HUES64 (cell line): ENCODE data around the gene PRDX4. TPM values are rescaled to one million over a fixed set of nuclear protein-coding genes. Genes with fewer than 3 reads are reported as not detected.

ENCODE experiments used
- H3K27ac ChIP-seq: 2 replicates; pipeline ENCODE4 v1.7.0; 2013; ENCODE audit warnings: low read depth, low read length, inconsistent platforms
- H3K27me3 ChIP-seq: 2 replicates; pipeline ENCODE4 v1.6.1; 2013; ENCODE audit warnings: mild to moderate bottlenecking, low read length; ENCODE audit not compliant: insufficient read depth
- H3K36me3 ChIP-seq: 2 replicates; pipeline ENCODE4 v1.6.1; 2013; ENCODE audit warnings: mild to moderate bottlenecking, low read length; ENCODE audit not compliant: insufficient read depth
- H3K4me1 ChIP-seq: 2 replicates; pipeline ENCODE4 v1.6.1; 2013; ENCODE audit warnings: mild to moderate bottlenecking, low read length, moderate library complexity; ENCODE audit not compliant: insufficient read depth
- H3K4me3 ChIP-seq: 2 replicates; pipeline ENCODE4 v1.5.1; 2013; ENCODE audit warnings: mild to moderate bottlenecking, low read length, moderate library complexity
- H3K9ac ChIP-seq: 2 replicates; pipeline ENCODE4 v1.6.1; 2013; ENCODE audit warnings: mild to moderate bottlenecking, low read depth, low read length
- H3K9me3 ChIP-seq: 2 replicates; pipeline ENCODE4 v1.6.1; 2013; ENCODE audit warnings: low read depth, low read length; ENCODE audit not compliant: insufficient read depth
- WGBS: fragments of 150-250, 120-280 bp; methylation state at CpG from one replicate; pipeline ENCODE4 v1.1.7; 2013; ENCODE audit warnings: missing lambda C conversion rate; 5-methylcytosine and 5-hydroxymethylcytosine counted together
- polyA plus RNA-seq, 2 experiments: library from polyadenylated mRNA; stranded (reverse); fragments of 50-300 nt; gene quantifications; one replicate each; pipeline ENCODE4 v1.2.3, GENCODE V29; 2013

Gene PRDX4
- 165 TPM for polyA plus RNA-seq (2013, experiment 1 of 2)
- polyA plus RNA-seq (2013, experiment 2 of 2) = 158 TPM

DNA sequence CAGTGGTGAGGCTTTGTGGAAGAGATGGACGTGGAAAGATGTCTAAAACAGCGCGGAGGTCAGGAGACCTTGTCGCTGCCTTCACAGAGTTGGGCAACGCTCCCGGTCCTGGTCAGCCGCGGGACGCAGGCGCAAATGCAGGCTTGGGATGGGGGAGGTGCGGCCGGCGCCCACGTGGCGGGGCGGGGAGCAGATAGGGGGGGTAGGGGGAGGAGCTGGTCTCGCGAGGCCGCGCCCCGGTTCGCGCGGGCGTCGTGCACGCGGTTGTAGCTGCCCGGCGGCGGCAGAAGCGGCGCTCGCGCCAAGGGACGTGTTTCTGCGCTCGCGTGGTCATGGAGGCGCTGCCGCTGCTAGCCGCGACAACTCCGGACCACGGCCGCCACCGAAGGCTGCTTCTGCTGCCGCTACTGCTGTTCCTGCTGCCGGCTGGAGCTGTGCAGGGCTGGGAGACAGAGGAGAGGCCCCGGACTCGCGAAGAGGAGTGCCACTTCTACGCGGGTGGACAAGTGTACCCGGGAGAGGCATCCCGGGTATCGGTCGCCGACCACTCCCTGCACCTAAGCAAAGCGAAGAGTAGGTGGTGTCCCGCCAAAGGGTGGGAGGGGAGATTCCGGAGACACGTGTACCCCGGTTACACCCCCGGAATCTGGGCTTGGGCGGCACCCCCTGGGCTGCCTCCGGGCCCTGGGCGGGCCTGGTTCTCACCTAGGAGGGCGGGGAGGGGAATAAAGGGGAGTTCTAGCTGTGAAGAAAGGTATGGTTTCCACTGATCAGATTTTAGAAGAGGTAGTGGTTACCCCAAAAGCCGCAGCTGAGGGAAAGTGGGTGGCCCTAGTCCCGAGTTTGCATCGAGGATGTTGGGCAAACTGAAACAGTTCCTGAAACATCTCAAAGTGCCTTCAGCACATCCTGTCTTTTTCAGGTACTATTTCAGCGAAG lies at the start of gene PRDX4:
PRDX4 (plus strand) TSS at position 255 of the 939 bp plus-strand sequence; CDS start at position 333, 78 bp downstream.
- Histone ChIP-seq H3K4me1 (peaks cover 10% of the 10 kb centered on the region), H3K9ac (peak within 1 kb of the TSS; percentile 95), H3K27ac (peak within 1 kb of the TSS; percentile 81; the same call in 1 of the 2 replicates), H3K27me3 (no peaks in the 10 kb centered on the region), H3K4me3 (peak within 1 kb of the TSS; percentile 86), H3K36me3 (peaks cover 16% of the 10 kb centered on the region), H3K9me3 (no peaks in the 10 kb centered on the region)
- WGBS = under 1% methylated on average over 73 of the region's 73 CpGs

DNA sequence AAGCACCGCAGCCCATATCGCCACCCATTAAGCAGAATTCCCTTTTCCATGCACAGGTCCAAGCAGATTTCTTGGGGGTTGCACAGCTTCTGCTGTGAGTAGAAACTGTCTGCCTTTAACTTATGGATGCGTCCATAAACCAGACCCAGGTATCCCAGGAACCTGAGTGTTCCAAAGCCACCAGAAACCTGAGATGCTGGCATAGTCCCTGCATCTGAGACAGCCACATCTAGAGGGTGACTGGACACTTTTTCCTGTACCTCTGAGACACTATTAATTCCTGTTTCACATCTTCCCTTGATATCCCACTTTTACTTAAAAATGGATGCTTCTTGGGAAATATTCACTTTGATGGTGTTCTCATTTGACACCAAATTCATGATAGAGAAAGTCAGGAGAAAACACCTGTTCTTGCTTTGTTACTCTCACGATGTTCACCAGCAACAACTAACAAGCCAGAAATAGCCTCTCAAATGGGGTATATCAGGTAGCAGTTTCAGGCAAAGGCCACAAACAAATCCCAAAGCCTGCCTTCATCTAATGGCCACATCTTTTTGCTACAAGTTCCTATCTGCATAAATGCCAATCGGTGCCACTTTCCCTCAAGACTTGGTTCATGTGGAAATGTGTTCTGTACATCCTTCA lies 45.5 kb upstream of the PRDX4 start:
- no peaks in the 10 kb centered on the region for H3K27me3 ChIP-seq
- 97% methylated on average over 5 of the region's 5 CpGs for whole genome bisulfite sequencing
- H3K4me1 ChIP-seq = no peaks in the 10 kb centered on the region
- H3K9me3 ChIP-seq = no peaks in the 10 kb centered on the region
- H3K4me3 ChIP-seq = no peak overlapping the region
- no peaks in the 10 kb centered on the region for H3K36me3 ChIP-seq
- no peak overlapping the region for H3K9ac ChIP-seq
- no peak overlapping the region for H3K27ac ChIP-seq

DNA sequence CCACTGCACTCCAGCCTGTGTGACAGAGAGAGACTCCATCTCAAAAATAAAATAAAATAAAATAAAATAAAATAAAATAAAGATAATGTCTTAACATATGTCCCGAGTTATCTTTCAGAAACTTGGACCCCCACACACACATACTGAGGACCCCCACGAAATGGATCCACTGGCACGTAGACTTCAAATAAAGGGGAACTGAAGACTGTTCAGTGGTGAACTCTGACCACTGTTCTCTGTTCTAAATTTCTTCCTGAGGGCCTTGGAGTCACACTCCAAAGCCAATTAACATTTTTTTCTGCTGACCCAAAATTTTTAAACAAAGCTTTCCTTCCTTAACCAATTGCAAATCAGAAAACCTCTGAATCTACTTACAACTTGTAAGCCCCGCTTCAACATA lies 43.5 kb upstream of the PRDX4 start:
- Histone ChIP-seq H3K36me3 (no peaks in the 10 kb centered on the region), H3K27me3 (no peaks in the 10 kb centered on the region), H3K27ac (no peak overlapping the region), H3K9ac (no peak overlapping the region), H3K9me3 (no peaks in the 10 kb centered on the region), H3K4me1 (no peaks in the 10 kb centered on the region), H3K4me3 (no peak overlapping the region)
- 93% methylated on average over 4 of the region's 4 CpGs for WGBS

DNA sequence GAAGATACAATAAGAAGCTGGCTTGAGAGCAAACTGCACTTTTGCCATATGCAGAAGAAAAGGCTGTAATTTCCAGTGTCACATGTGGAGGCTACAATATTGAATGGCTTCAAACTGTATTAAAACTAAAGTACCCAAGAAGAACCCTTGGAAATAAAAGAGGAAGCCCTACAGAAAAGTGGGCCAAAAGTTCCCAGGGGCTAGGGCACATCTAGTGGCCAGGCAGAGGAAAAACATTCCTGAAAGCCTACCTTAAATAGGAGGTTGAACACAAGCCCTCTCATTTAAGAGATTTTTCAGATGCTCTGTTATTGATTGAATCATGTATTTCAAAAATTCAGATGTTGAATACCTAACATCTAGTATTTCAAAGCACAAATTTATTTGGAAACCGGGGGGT lies 40.6 kb upstream of the PRDX4 start:
- no peak overlapping the region for H3K9ac ChIP-seq
- no peaks in the 10 kb centered on the region for H3K27me3 ChIP-seq
- no peaks in the 10 kb centered on the region for H3K36me3 ChIP-seq
- H3K4me1 ChIP-seq = no peaks in the 10 kb centered on the region
- no peak overlapping the region for H3K4me3 ChIP-seq
- no peak overlapping the region for H3K27ac ChIP-seq
- no peaks in the 10 kb centered on the region for H3K9me3 ChIP-seq
- no CpG with 5 or more reads among the region's 1 CpG for WGBS

DNA sequence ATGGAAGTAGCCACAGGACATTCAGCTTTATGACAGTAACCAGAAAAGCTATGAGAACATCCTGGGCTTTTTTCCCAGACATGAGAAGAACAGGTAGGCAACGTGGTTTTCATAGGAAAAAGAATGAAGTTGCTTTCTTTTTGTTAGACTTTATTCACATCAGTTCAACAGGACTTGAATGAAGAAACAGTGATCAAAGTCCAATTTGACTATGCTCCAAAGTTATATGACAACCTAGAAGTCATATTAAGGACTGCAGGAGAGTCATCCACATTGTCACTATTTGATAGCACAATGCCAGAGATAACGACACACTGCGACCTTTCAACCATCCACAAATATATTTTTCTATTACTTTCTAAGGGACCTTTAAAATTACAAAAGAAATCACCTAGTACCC lies 39.2 kb upstream of the PRDX4 start:
- H3K36me3 ChIP-seq = no peaks in the 10 kb centered on the region
- no peaks in the 10 kb centered on the region for H3K27me3 ChIP-seq
- WGBS = 100% methylated on average over 3 of the region's 3 CpGs
- no peaks in the 10 kb centered on the region for H3K9me3 ChIP-seq
- H3K4me1 ChIP-seq = no peaks in the 10 kb centered on the region
- H3K4me3 ChIP-seq = no peak overlapping the region
- H3K9ac ChIP-seq = no peak overlapping the region
- no peak overlapping the region for H3K27ac ChIP-seq

DNA sequence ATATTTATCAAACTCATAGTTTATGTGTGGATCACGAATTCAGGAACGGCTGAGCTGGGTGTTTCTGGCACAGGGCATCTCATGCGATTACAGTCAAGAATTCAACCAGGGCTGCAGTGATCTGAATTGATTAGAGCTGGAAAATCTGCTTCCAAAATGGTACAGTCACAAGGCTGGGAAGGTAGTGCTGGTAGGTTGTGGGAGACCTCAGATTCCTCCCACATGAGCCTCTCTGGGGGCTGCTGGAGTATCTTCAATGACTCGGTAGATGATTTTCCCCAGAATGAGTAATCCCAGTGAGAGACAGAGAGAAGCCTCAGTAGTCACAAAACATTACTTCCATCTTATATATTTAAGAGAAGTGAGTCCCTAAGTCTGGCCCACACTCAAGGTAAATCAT lies 36.2 kb upstream of the PRDX4 start:
- Histone ChIP-seq H3K4me3 (no peak overlapping the region), H3K36me3 (no peaks in the 10 kb centered on the region), H3K27ac (no peak overlapping the region), H3K9ac (no peak overlapping the region), H3K27me3 (no peaks in the 10 kb centered on the region), H3K9me3 (no peaks in the 10 kb centered on the region), H3K4me1 (no peaks in the 10 kb centered on the region)
- 97% methylated on average over 3 of the region's 4 CpGs for WGBS

DNA sequence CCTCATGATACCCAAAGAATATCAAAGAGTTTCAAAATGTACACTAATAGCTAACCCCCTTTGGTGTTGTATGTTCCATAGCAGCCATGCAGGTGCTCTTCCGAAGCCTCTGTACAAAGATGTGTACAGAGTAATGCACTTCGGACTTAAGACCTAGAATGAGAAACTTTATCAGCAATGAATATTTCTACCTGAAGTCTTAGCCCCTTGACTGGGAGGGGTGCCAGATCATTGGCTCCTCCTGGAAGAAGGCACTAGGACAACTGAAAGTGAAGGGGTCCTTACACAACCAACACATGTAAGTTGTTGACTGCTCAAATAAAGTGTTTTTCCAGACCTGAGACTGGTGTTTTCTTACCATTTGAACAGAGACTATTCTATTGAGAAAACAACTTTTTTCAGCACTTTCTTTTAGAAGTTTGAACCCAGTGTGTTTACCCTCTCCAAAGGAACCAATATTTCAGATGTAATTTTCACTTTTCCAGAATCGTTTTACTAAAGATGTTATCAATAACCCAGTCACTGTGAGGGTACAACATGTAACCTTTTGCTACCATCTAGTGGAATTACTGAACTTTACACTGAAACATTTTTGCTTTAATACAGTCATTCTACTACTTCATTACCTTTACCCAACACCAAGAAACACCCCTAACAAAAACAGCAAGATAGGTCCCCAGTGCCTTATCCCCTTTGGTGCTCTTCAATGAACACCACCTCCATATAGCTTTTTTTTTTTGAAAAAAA lies 33.3 kb upstream of the PRDX4 start:
- Histone ChIP-seq H3K27ac (no peak overlapping the region), H3K9me3 (no peaks in the 10 kb centered on the region), H3K27me3 (no peaks in the 10 kb centered on the region), H3K4me1 (no peaks in the 10 kb centered on the region), H3K36me3 (no peaks in the 10 kb centered on the region), H3K4me3 (no peak overlapping the region), H3K9ac (no peak overlapping the region)
- WGBS = 84% methylated on average over 3 of the region's 3 CpGs

DNA sequence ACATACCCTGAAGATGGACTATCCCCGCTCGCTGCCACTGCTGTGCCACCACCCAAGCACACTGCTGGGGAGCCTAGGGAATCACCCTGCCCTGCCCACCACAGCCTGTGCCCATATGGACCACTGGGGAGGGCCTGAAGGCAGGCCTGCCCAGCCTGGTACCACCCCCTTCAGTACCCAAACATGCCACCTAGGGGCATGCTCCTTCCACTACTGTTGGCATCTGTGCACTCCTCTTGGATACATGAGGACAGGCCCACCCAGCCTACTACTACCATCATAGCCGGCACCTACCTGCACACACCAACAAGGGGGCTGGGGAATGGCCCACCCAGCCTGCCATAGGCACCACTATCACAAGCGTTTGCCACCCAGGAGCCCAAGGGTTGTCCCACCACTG lies 30.1 kb upstream of the PRDX4 start:
- H3K9ac ChIP-seq = no peak overlapping the region
- H3K4me3 ChIP-seq = no peak overlapping the region
- no peaks in the 10 kb centered on the region for H3K27me3 ChIP-seq
- WGBS = 95% methylated on average over 3 of the region's 4 CpGs
- H3K27ac ChIP-seq = no peak overlapping the region
- no peaks in the 10 kb centered on the region for H3K36me3 ChIP-seq
- H3K9me3 ChIP-seq = no peaks in the 10 kb centered on the region
- no peaks in the 10 kb centered on the region for H3K4me1 ChIP-seq

DNA sequence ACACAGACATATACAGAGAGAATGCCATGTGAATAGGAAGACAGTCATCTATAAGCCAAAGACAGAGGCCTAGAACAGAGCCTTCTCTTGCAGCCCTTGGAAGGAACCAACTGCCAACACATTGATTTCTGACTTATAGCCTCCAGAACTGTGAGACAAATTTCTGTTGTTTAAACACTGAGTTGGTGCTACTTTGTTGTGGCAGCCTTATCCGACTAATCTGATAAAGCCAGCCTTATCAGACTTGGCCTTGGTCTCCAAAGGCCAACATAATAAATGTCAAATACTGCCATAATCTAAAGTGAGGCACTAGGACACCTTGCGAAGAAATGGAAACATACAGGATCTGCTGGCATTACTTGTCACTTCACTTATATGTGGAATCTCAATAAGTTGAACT lies 24.3 kb upstream of the PRDX4 start:
- Histone ChIP-seq H3K9ac (no peak overlapping the region), H3K4me3 (no peak overlapping the region), H3K27ac (no peak overlapping the region), H3K9me3 (no peaks in the 10 kb centered on the region), H3K4me1 (no peaks in the 10 kb centered on the region), H3K27me3 (no peaks in the 10 kb centered on the region), H3K36me3 (no peaks in the 10 kb centered on the region)
- 93% methylated on average over 2 of the region's 2 CpGs for WGBS

DNA sequence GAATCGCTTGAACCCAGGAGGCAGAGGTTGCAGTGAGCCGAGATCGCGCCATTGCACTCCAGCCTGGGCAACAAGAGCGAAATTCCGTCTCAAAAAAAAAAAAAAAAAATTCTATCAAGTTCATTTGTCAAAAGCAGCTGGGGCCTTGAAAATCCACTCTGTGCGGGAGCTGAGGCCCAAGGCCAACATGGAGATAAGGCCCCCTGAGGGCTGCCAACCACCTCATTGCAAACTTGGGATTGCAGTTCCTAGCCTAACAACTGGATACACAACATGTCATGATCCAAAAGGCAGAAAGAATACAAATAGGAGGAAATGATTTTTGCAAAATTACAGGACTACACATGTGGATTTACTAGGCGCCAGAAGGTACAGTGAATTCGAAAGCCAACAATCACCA lies 22.5 kb upstream of the PRDX4 start:
- Histone ChIP-seq H3K9me3 (no peaks in the 10 kb centered on the region), H3K4me3 (no peak overlapping the region), H3K4me1 (no peaks in the 10 kb centered on the region), H3K27me3 (no peaks in the 10 kb centered on the region), H3K36me3 (no peaks in the 10 kb centered on the region), H3K27ac (no peak overlapping the region), H3K9ac (no peak overlapping the region)
- WGBS = over 99% methylated on average over 9 of the region's 9 CpGs

DNA sequence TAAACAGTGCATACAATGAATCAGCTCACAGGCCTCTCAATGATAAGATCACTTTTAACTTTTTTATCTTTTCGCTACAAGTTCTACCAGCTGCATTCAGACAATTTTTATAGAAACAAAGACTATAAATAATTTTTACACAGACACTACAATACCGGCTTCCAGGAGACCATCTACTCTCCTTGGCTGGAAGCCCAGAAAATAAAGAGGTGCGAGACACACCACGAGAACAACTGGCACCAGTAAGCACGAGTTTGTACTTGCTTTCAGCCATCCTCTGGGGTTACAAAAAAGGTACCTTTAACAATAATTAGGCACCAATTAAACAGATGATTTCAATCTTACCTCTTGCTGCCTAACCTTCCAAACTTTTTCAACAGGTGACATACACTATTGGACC lies 11.2 kb upstream of the PRDX4 start:
- Histone ChIP-seq H3K4me1 (peaks cover 15% of the 10 kb centered on the region), H3K4me3 (no peak overlapping the region), H3K27me3 (no peaks in the 10 kb centered on the region), H3K36me3 (no peaks in the 10 kb centered on the region), H3K9ac (no peak overlapping the region), H3K9me3 (no peaks in the 10 kb centered on the region), H3K27ac (no peak overlapping the region)
- 96% methylated on average over 5 of the region's 5 CpGs for WGBS
